Adipocyte (in vitro differentiated cells): ENCODE measurements around the gene ZFPM1.

Source experiments
- DNase-seq: peaks from one replicate; pipeline ENCODE4 v3.0.0-alpha.2; 2015; ENCODE audit warnings: low read depth
- H3K27me3 ChIP-seq: replicated peaks from 2 replicates; pipeline ENCODE4 v1.7.0; 2013; ENCODE audit warnings: mild to moderate bottlenecking, low read length, moderate library complexity; ENCODE audit not compliant: control insufficient read depth, insufficient read depth
- H3K36me3 ChIP-seq: 2 replicates; pipeline ENCODE4 v1.7.0; 2013; ENCODE audit warnings: low read length, mild to moderate bottlenecking, moderate library complexity; ENCODE audit not compliant: control insufficient read depth, insufficient read depth, severe bottlenecking
- H3K4me1 ChIP-seq: 2 replicates; pipeline ENCODE4 v1.7.0; 2013; ENCODE audit warnings: mild to moderate bottlenecking, low read length, moderate library complexity; ENCODE audit not compliant: control insufficient read depth, insufficient read depth
- H3K4me3 ChIP-seq: 2 replicates; pipeline ENCODE4 v1.7.0; 2013; ENCODE audit warnings: mild to moderate bottlenecking, low read length, moderate library complexity
- H3K9ac ChIP-seq: 2 replicates; pipeline ENCODE4 v1.7.0; 2013; ENCODE audit warnings: mild to moderate bottlenecking, low read length, moderate library complexity
- H3K9me3 ChIP-seq: 2 replicates; pipeline ENCODE4 v1.7.0; 2013; ENCODE audit warnings: mild to moderate bottlenecking, low read length, moderate library complexity; ENCODE audit not compliant: control insufficient read depth

ZFPM1 gene

DNA sequence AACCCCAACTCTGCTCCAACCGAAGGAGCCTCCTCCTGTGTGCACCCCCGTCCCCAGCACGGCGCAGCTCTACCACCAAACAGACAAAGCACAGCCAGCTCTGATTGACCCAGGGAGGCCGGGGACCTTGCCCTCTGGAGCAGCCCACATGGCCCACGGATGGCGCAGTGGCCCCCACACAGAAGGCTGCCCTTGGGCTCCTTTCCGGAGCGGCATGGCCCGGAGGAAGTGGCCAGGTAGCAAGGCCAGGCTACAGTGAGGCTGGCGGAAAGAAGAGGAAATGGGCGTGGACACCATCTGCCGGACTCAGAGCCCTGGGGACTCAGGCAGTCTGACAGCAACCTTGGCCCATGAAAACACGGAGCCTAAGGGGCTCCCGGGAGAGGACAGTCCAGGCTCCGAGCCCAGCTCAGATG, 97.2 kb downstream of the ZFPM1 start:
- no peak overlapping the region for H3K4me3 ChIP-seq
- H3K9me3 ChIP-seq, result peaks cover 2% of the 10 kb centered on the region
- no peaks in the 10 kb centered on the region for H3K4me1 ChIP-seq
- no peaks in the 10 kb centered on the region for H3K36me3 ChIP-seq
- peaks cover 43% of the 10 kb centered on the region for H3K27me3 ChIP-seq
- no peak for DNase-seq
- no peak overlapping the region for H3K9ac ChIP-seq

DNA sequence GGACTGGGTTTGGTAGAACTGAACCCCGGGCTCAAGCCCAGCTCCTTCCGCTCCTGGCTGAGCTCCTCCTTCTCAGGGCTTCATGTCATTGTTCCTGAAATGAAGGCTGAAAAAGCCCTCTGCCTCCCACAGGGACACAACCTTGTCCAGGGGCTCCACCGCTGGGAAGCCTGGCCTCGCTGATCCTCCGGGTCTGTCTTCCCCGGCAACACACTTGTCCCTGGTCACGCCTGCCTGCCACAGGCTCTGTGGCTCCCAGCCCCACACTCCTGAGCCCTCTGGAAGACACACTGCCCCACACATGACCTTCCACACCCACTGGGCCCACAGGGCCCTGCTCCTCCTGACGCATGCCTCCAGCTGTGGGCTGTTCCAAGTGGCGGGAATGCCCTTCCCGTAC, 99.1 kb downstream of the ZFPM1 start:
- no peak overlapping the region for H3K4me3 ChIP-seq
- peaks cover 49% of the 10 kb centered on the region for H3K27me3 ChIP-seq
- no peaks in the 10 kb centered on the region for H3K9me3 ChIP-seq
- no peaks in the 10 kb centered on the region for H3K36me3 ChIP-seq
- DNase-seq, result no peak
- no peaks in the 10 kb centered on the region for H3K4me1 ChIP-seq
- H3K9ac ChIP-seq, result no peak overlapping the region

DNA sequence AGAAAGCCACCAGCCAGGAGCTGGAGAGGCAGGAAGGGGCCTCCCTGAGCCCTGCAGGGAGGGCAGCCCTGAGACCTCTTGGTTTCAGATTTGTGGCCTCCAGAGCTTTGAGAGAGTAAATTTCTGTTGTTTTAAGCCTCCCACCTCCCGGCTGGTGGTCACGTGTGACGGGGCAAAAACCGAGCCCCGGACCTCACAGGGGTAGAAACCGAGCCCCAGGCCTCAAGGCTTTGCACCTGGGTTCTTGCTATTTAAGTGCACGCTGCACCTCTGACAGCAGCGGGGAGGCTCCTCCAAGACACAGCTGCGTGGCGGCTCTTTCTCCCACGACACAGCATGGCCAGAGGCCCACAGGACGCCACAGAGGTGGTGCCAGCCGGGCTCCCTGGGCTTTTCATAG, 99.7 kb downstream of the ZFPM1 start:
- Histone ChIP-seq H3K36me3 (no peaks in the 10 kb centered on the region), H3K27me3 (peaks cover 55% of the 10 kb centered on the region), H3K4me1 (no peaks in the 10 kb centered on the region), H3K9ac (no peak overlapping the region), H3K4me3 (no peak overlapping the region), H3K9me3 (no peaks in the 10 kb centered on the region)
- DNase-seq, result no peak

DNA sequence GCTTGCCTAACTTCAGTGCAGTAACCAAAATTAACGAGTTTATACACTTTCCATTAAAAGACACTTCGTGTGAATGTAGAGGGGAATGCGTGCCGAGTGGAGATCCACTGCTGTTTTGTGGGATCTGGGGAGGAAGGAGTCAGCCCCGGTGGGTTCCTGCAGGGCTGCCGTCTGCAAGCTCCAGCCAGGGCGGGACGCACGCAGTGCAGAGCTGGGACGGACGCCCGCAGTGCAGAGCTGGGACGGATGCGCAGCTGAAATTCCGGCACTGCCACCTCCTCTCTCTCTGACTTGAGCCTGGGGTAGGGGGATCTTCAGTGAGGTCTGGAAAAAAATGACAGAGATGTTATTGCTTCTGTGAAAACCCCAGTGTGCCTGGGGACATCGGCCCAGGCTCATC, 100.7 kb downstream of the ZFPM1 start:
- H3K4me1 ChIP-seq, result no peaks in the 10 kb centered on the region
- no peak overlapping the region for H3K4me3 ChIP-seq
- H3K36me3 ChIP-seq, result no peaks in the 10 kb centered on the region
- no peaks in the 10 kb centered on the region for H3K9me3 ChIP-seq
- H3K27me3 ChIP-seq, result peaks cover 58% of the 10 kb centered on the region
- no peak overlapping the region for H3K9ac ChIP-seq
- DNase-seq, result no peak

DNA sequence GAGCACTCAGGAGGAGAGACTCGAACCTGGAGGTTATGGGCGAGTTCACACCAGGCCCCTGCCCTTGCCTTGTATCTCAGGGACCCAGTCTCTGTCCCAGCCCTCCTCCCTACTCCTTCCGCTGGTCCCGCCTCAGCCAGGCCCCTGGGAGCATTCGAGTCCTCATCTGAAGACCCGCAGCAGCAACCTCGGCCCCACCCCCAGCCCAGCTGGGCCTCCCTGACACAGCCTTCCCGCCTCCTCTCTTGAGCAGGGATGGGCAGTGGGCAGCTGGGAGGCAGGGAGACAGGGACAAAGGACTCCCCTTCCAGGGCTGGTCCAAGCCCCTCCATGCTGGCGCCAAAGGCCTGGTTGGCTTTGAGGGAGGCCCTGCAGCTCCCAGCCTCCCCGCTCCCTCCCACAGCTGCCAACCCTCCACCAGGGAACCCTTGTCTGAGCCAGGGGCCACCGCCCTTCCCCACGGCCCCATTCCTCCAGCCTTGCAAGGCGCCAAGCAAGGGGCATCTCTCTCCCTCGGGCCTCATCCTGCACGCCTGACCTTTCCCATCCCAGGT, 101.7 kb downstream of the ZFPM1 start:
- Histone ChIP-seq H3K27me3 (peaks cover 55% of the 10 kb centered on the region), H3K9ac (no peak overlapping the region), H3K4me3 (no peak overlapping the region), H3K4me1 (no peaks in the 10 kb centered on the region), H3K36me3 (no peaks in the 10 kb centered on the region), H3K9me3 (no peaks in the 10 kb centered on the region)
- no peak for DNase-seq

DNA sequence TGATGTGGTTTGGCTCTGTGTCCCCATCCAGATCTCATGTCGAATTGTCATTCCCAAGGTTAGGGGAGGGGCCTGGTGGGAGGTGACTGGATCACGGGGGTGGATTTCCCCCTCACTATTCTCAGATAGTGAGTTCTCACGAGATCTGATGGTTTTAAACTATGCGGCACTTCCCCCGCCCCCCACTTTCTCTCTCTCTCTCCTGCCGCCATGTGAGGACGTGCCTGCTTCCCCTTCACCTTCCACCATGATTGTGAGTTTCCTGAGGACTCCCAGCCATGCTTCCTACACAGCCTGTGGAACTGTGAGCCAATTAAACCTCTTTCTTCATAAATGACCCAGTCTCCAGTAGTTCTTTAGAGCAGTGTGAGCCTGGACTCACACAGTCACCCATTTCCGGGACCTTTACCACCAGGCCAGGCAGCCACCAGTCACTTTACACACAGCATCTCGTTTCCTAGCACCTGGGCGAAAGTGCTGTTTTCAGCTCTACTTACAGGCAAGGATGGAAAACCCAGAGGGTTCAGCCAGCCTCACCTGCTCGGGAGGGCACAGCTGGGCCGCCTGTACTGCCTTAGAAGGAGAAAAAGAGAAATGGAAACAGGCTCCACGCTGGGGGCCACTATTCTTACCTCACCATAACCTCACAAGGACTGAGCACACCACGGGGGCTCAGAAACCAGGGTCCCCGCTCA, 103.4 kb downstream of the ZFPM1 start:
- no peaks in the 10 kb centered on the region for H3K4me1 ChIP-seq
- no peak overlapping the region for H3K4me3 ChIP-seq
- H3K9me3 ChIP-seq, result no peaks in the 10 kb centered on the region
- no peak overlapping the region for H3K9ac ChIP-seq
- no peaks in the 10 kb centered on the region for H3K36me3 ChIP-seq
- no peak for DNase-seq
- H3K27me3 ChIP-seq, result peaks cover 54% of the 10 kb centered on the region

DNA sequence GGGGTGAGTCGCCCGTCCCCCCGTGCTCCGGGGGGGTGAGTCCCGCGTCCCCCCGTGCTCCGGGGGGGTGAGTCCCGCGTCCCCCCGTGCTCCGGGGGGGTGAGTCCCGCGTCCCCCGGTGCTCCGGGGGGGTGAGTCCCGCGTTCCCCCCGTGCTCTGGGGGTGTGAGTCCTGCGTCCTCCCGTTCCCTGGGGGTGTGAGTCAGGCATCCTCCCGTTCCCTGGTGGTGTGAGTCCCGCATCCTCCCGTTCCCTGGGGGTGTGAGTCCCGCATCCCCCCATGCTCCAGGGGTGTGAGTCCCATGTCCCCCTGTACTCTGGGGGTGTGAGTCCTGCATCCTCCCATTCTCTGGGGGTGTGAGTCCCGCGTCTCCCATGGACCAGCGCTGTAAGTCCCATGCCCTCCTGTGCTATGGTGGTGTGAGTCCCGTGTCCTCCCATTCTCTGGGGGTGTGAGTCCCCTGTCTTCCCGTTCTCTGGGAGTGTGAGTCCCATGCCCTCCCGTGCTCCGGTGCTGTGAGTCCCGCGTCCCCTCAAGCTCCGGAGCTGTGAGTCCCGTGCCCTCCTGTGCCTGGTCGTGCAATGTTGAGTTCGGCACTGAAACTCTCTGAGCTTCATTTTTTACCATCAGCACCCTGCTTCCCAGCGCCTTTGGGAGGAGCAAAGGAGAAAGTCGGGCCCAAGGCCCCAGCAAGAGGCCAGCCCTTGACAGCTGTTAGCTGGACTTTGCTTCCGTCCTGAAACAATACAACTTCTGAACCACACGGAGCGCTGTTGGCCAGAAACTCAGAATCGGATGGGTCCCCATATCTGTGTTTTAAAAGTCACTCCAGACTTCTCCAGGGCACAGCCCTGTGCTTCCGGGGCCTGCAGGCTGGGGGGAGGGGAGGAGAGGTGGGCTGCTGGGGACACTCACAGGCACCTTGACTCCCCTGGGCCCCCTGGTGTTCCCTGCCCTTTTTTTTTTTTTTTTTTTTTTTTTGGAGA, 105.7 kb downstream of the ZFPM1 start:
- Histone ChIP-seq H3K27me3 (peaks cover 41% of the 10 kb centered on the region), H3K36me3 (no peaks in the 10 kb centered on the region), H3K9ac (no peak overlapping the region), H3K9me3 (no peaks in the 10 kb centered on the region), H3K4me1 (peaks cover 6% of the 10 kb centered on the region), H3K4me3 (no peak overlapping the region)
- peak; percentile 70 for DNase-seq

DNA sequence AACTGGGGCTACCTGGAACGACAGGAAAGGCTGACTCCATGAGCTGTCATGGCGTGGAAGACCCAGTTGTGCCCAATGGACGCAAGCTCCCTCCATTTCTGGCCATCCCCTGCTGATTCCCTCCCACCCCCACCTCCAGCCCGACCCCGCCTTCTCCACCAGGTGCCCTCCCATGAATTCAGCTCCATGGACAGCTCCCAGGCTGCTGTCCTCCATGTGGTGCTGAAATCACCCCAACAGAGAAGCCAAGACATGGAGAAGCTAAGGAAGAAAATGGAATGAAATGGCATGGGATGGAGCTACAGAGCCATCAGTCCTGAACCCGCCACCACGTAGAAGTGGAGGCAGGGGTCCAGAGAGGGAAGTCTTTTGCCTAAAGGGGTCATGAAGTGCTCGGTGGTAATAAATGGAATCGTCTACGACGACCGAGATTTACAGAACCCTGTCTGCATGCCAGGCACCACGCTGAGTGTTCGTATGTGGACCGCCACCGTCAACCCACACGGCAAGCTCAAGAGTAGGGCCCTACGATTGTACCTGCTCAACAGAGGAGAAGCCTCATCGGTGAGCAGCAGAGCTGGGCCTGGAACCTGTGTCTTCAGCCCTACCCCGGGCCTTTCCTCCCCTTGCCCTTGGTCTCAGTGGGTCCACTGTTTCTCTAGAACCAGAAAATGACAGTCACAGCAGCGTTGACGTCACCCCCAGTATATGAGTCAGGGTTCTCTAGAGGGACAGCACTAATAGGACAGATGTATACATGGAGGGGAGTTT, 107.8 kb downstream of the ZFPM1 start:
- H3K36me3 ChIP-seq, result no peaks in the 10 kb centered on the region
- H3K9ac ChIP-seq, result no peak overlapping the region
- peak; percentile 44 for DNase-seq
- H3K4me3 ChIP-seq, result no peak overlapping the region
- H3K27me3 ChIP-seq, result peaks cover 25% of the 10 kb centered on the region
- H3K4me1 ChIP-seq, result peaks cover 6% of the 10 kb centered on the region
- no peaks in the 10 kb centered on the region for H3K9me3 ChIP-seq

DNA sequence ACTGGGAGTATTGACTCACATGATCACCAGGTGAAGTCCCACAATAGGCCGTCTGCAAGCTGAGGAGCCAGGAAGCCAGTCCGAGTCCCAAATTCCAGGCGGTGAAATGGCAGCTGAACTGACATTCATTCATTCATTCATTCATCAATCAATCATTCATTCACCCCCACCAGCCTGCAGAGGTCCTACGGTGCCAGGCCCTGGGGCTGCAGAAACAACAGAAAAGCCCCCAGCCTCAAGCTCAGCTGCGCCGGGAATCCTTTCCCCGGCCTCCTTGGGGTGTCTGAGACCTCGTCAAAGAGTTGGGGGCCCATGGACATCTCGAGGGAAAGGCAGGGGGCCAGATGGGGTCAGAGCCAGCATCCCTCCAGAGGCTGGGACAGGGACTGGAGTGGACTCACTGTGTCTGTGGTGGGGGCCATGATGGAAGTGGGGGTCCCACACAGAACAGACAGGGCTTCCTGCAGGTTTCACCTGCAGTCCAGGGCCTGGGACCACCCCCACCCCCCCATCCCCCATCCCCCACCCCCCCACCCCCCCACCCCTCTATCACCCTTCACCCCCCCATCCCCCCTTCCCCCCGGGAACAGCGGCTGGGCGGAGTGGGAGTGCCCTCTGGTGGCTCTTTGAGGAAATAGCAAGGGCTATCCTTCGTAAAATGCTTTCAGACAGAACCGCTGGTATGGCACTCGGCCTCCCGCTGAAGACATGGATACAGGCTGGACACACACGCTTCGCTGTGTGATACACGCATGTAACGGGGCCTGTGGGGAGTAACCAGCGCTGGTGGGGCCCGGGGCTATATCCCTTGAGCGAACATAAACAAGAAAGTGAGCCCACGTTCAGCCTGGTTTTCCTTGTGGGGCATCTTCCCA, 108.6 kb downstream of the ZFPM1 start:
- no peaks in the 10 kb centered on the region for H3K36me3 ChIP-seq
- H3K4me3 ChIP-seq, result peak overlapping the region; percentile 65
- peak; percentile 79 for DNase-seq
- no peaks in the 10 kb centered on the region for H3K9me3 ChIP-seq
- H3K9ac ChIP-seq, result peak overlapping the region; percentile 56
- peaks cover 21% of the 10 kb centered on the region for H3K27me3 ChIP-seq
- H3K4me1 ChIP-seq, result peaks cover 6% of the 10 kb centered on the region

DNA sequence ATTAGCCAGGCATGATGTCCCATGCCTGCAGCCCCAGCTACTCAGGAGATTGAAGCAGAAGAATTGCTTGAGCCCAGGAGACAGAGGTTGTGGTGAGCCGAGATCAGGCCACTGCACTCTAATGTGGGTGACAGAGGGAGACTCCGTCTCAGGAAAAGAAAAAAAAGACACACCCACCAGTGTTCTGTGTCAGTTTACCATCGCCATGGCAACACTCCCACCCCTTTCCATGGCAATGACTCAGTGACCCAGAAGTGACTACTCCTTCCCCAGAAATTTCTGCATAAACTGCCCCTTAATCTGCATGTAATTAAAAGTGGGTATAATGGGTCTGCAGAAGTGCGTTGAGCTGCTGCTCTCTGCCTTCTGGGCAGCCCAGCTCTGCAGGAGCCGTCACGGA, 113.1 kb downstream of the ZFPM1 start:
- Histone ChIP-seq H3K9me3 (no peaks in the 10 kb centered on the region), H3K27me3 (no peaks in the 10 kb centered on the region), H3K4me1 (peaks cover 17% of the 10 kb centered on the region), H3K36me3 (no peaks in the 10 kb centered on the region), H3K4me3 (no peak overlapping the region), H3K9ac (no peak overlapping the region)
- peak; percentile 52 for DNase-seq
